Measurements from ENCODE around the gene FAM171A1. TPM values are rescaled to one million over a fixed set of nuclear protein-coding genes. Genes with fewer than 3 reads are reported as not detected.

FAM171A1 gene
- total RNA-seq, 1 donor from 2014 or later: 51.9 TPM

DNA sequence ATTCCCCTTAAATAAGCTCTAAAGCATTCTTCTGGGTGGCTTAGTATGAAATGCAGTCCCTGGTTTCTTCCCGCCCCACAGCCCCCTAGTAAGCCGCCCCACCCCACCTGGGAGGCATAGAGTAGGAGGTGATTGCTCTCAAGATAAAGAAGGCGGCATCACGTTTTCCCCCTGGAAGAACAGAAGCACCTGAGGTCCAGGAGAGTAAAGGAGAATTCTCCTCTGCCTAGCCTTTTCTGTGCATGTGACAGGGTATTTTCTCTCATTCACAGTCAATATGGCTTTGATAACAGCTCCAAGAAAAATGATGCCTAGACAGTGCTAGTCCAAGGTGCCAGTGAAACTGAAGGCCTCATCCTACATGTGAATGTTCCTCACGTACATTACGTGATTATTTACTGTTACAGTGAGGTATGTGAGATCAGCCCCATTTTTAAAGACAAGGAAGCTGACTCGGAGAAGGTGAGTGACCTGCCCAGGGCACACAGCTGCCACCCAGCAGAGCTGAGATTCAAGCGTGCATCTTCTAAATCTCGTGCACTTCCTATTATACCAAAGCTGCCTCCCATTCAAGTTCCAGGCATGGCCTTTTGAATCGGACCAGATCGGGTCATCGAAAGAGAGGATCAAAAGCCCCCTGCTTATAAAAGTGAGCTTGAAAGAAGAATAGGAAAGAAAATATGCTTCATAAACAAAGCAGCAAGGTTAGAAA, 59.4 kb downstream of the FAM171A1 start:
- Histone ChIP-seq H3K27me3 (ENCODE audit: insufficient read depth, low read length) (no peaks in the 10 kb centered on the region), H4K20me1 (ENCODE audit: insufficient read depth, low read length) (peaks cover 68% of the 10 kb centered on the region), H3K36me3 (ENCODE audit: insufficient read depth, low read length) (no peaks in the 10 kb centered on the region), H3K79me2 (ENCODE audit: insufficient read depth, low read length) (peaks cover 62% of the 10 kb centered on the region), H3K4me3 (ENCODE audit: insufficient read depth, low read depth, low read length) (no peak overlapping the region), H3K4me2 (ENCODE audit: low read length) (no peak overlapping the region), H3K9ac (ENCODE audit: low read length) (no peak overlapping the region), H3K27ac (ENCODE audit: low read depth, low read length) (no peak overlapping the region), H2AFZ (ENCODE audit: low read depth, low read length) (no peak overlapping the region), H3K4me1 (ENCODE audit: insufficient read depth, low read length) (peaks cover 11% of the 10 kb centered on the region), H3K9me3 (ENCODE audit: insufficient read depth, low read depth, low read length) (no peaks in the 10 kb centered on the region)
- DNase-seq (ENCODE audit: low read depth) (no peak), FAIRE-seq (no peak)
- Mint-ChIP-seq H3K27me3 (ENCODE audit: low read depth, unreplicated experiment) (no peaks in the 10 kb centered on the region), H3K4me3 (ENCODE audit: unreplicated experiment) (no peak overlapping the region), H3K4me1 (ENCODE audit: low read depth, unreplicated experiment) (peaks cover 14% of the 10 kb centered on the region), H3K9me3 (ENCODE audit: unreplicated experiment) (no peaks in the 10 kb centered on the region), H3K27ac (ENCODE audit: unreplicated experiment) (no peak overlapping the region), H3K36me3 (ENCODE audit: low read depth, unreplicated experiment) (peaks cover 2% of the 10 kb centered on the region)
- TF ChIP-seq, protein P1, sequence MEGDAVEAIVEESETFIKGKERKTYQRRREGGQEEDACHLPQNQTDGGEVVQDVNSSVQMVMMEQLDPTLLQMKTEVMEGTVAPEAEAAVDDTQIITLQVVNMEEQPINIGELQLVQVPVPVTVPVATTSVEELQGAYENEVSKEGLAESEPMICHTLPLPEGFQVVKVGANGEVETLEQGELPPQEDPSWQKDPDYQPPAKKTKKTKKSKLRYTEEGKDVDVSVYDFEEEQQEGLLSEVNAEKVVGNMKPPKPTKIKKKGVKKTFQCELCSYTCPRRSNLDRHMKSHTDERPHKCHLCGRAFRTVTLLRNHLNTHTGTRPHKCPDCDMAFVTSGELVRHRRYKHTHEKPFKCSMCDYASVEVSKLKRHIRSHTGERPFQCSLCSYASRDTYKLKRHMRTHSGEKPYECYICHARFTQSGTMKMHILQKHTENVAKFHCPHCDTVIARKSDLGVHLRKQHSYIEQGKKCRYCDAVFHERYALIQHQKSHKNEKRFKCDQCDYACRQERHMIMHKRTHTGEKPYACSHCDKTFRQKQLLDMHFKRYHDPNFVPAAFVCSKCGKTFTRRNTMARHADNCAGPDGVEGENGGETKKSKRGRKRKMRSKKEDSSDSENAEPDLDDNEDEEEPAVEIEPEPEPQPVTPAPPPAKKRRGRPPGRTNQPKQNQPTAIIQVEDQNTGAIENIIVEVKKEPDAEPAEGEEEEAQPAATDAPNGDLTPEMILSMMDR (IDR thresholded peaks at IDR 0.05; ENCODE audit: insufficient read depth, low read depth, low read length): no peak
- no peak for TF ChIP-seq EZH2 (IDR thresholded peaks at IDR 0.05; ENCODE audit: insufficient read depth, low read length)

DNA sequence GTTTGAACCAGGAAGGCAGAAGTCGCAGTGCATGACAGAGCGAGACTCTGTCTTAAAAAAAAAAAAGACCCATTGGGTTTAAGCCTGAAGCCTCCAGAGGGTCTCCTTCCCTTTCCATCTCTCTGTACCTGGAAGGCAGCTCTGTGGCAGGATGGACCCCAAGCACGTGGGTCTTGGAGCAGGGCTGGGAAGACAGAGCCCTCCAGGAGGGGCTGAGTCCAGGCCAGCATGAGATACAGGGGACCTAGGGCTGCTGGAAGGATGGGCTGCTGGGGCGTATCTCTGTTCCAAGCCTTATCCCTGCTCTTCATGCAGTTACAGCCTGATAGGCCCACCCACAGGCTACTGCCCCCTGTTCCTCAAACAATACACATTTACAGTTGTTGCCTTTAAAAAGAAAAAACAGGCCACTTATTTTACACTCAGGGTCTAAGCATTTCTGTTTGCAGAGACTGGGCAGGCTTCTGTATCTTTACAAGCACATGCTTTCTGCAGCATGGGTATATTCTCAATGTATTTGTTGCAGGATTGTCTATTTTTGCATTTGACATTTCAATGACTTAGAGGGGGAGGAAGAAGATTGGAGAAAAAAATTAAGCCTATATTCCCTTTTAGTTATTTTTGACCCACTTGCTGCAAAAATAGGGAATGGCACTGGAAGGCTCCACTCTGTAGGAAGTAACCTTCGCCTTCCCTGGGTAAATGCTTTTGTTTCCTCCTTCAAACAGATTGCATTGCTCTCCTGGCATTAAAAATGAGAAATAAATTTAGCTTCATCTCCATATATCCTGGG, 60.1 kb downstream of the FAM171A1 start:
- peaks cover 11% of the 10 kb centered on the region for H3K4me1 ChIP-seq (ENCODE audit: insufficient read depth, low read length)
- no peak overlapping the region for H3K27ac ChIP-seq (ENCODE audit: low read depth, low read length)
- H3K4me3 ChIP-seq (ENCODE audit: insufficient read depth, low read depth, low read length): no peak overlapping the region
- FAIRE-seq: no peak
- H4K20me1 ChIP-seq (ENCODE audit: insufficient read depth, low read length): peaks cover 63% of the 10 kb centered on the region
- H2AFZ ChIP-seq (ENCODE audit: low read depth, low read length): no peak overlapping the region
- Mint-ChIP-seq H3K4me3 (ENCODE audit: unreplicated experiment) (no peak overlapping the region), H3K27ac (ENCODE audit: unreplicated experiment) (no peak overlapping the region), H3K36me3 (ENCODE audit: low read depth, unreplicated experiment) (peaks cover 2% of the 10 kb centered on the region), H3K27me3 (ENCODE audit: low read depth, unreplicated experiment) (no peaks in the 10 kb centered on the region), H3K4me1 (ENCODE audit: low read depth, unreplicated experiment) (peaks cover 11% of the 10 kb centered on the region), H3K9me3 (ENCODE audit: unreplicated experiment) (no peaks in the 10 kb centered on the region)
- no peaks in the 10 kb centered on the region for H3K27me3 ChIP-seq (ENCODE audit: insufficient read depth, low read length)
- no peak for DNase-seq (ENCODE audit: low read depth)
- no peak for TF ChIP-seq EZH2 (IDR thresholded peaks at IDR 0.05; ENCODE audit: insufficient read depth, low read length)
- TF ChIP-seq, protein P1 (IDR thresholded peaks at IDR 0.05; ENCODE audit: insufficient read depth, low read depth, low read length): no peak
- no peaks in the 10 kb centered on the region for H3K9me3 ChIP-seq (ENCODE audit: insufficient read depth, low read depth, low read length)
- H3K79me2 ChIP-seq (ENCODE audit: insufficient read depth, low read length): peaks cover 61% of the 10 kb centered on the region
- no peak overlapping the region for H3K4me2 ChIP-seq (ENCODE audit: low read length)
- H3K9ac ChIP-seq (ENCODE audit: low read length): no peak overlapping the region
- H3K36me3 ChIP-seq (ENCODE audit: insufficient read depth, low read length): no peaks in the 10 kb centered on the region

All from astrocyte (in vitro differentiated cells and primary cell).